Neutrophil (primary cell): ENCODE measurements around the gene COL18A1.

Experiments used
- H3K27ac ChIP-seq: fragments of 200-600 bp; sonication (generic); 2 replicates; pipeline ENCODE4 v1.5.1; 2016; ENCODE audit warnings: mild to moderate bottlenecking, moderate library complexity
- H3K27me3 ChIP-seq: fragments of 200-600 bp; sonication (generic); 2 replicates; pipeline ENCODE4 v1.6.0; 2016; ENCODE audit warnings: mild to moderate bottlenecking
- H3K36me3 ChIP-seq: fragments of 200-600 bp; sonication (generic); 2 replicates; pipeline ENCODE4 v1.5.1; 2017
- H3K4me1 ChIP-seq, 2 experiments: fragments of 200-600 bp in 1 of 2; sonication (generic) in 1 of 2; 1 replicate in 1 of 2; 2 replicates in 1 of 2; pipeline versions ENCODE4 v1.5.1 to v1.6.1; 2013 to 2016; ENCODE audit warnings: low read depth in 1 of 2, low read length in 1 of 2, mild to moderate bottlenecking in 1 of 2, moderate library complexity in 1 of 2; ENCODE audit not compliant: control insufficient read depth in 1 of 2, insufficient read depth in 1 of 2
- H3K4me3 ChIP-seq, 2 experiments: fragments of 200-600 bp in 1 of 2; sonication (generic) in 1 of 2; 1 replicate in 1 of 2; 2 replicates in 1 of 2; pipeline ENCODE4 v1.5.1; 2013 to 2016; ENCODE audit warnings: low read depth in 1 of 2, low read length in 1 of 2, mild to moderate bottlenecking in 1 of 2, moderate library complexity in 1 of 2
- H3K9me3 ChIP-seq: fragments of 200-600 bp; sonication (generic); 2 replicates; pipeline ENCODE4 v1.5.1; 2016
- TF ChIP-seq, protein P1 (sequence below): fragments of 200-600 bp; sonication (generic); IDR thresholded peaks from 2 replicates; pipeline ENCODE4 v1.5.1; 2016; ENCODE audit warnings: antibody characterized with exemption

Gene COL18A1

DNA sequence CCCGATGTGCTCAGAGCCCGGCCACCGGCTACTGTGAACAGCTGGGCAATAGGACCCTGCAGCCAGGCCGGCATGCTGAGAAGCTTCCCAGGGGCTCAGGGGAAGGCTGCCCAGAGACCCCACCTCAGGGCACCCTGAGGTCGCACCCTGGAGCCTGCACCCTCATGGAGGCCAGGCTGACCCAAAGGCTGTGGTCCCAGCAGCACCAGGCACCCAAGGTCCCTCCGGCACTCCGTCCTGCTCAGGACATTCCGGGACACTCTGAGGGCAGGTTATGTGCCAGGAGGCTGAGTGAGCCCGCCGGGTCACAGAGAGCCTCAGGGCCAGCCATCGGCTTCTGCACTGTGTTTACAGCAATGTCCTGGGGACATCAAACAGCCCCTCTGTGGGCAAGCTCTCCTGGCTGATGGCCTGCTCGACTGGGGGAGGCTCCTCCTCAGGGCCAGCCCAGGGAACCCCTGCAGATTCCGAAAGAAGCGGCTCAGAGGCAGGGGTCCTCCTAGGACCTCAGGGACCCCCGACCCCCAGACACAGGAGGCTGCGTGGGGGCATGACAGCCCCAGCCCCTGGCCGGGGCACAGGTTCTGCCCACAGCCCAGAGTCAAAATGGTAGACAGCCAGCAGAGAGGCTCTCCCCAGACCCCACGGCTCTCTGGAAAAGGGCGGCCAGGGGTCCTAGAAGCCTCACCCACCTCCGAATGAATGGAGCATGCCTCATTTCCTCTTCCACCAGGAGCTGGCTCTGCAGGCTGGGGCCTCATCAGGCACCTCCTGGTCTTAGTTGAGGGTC lies 129.1 kb downstream of the COL18A1 start:
- H3K9me3 ChIP-seq: no peaks in the 10 kb centered on the region
- H3K4me1 ChIP-seq: peaks cover 70 to 81% of the 10 kb centered on the region in 2 experiments
- peak overlapping the region; percentile 68 to 70 for H3K4me3 ChIP-seq
- TF ChIP-seq, protein P1, sequence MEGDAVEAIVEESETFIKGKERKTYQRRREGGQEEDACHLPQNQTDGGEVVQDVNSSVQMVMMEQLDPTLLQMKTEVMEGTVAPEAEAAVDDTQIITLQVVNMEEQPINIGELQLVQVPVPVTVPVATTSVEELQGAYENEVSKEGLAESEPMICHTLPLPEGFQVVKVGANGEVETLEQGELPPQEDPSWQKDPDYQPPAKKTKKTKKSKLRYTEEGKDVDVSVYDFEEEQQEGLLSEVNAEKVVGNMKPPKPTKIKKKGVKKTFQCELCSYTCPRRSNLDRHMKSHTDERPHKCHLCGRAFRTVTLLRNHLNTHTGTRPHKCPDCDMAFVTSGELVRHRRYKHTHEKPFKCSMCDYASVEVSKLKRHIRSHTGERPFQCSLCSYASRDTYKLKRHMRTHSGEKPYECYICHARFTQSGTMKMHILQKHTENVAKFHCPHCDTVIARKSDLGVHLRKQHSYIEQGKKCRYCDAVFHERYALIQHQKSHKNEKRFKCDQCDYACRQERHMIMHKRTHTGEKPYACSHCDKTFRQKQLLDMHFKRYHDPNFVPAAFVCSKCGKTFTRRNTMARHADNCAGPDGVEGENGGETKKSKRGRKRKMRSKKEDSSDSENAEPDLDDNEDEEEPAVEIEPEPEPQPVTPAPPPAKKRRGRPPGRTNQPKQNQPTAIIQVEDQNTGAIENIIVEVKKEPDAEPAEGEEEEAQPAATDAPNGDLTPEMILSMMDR: no peak
- no peaks in the 10 kb centered on the region for H3K27me3 ChIP-seq
- H3K36me3 ChIP-seq: peaks cover 87% of the 10 kb centered on the region
- H3K27ac ChIP-seq: peak overlapping the region; percentile 98

DNA sequence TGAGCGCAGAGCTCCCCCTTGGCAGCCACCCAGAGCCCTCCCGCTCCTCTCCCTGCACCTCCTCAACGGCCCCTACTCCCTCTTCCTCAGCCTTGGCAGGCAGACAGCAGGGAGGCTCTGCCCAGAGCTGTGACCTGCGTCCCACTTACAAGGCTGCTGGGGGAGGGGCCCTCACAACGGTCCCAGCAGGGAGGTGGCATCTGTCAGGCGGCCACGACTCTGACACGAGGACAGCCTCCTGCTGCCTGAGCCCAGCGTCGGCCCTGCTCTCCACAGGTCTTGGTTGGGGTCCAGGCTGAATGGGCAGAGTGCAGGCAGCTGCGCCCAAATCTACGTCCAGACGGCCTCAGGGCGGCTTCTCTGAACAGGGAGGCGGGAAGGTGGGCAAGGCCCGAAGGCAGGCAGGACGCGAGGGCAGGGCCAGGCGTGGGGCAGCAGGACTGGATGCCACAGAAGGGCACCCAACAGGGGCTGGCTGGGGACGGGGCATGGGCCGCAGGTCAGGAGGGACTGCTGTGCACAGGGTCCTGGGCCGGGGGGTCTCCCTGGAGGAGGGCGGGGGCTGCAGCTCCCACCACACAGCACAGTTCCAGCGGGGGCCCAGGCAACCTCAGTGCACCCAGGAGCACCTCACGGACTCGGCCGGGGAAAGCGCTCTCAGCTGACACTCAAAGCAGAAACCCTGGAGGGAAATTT lies 129.8 kb downstream of the COL18A1 start:
- H3K9me3 ChIP-seq: no peaks in the 10 kb centered on the region
- H3K4me3 ChIP-seq: peak overlapping the region; percentile 68 to 70
- H3K36me3 ChIP-seq: peaks cover 87% of the 10 kb centered on the region
- H3K4me1 ChIP-seq: peaks cover 77 to 83% of the 10 kb centered on the region in 2 experiments
- H3K27ac ChIP-seq: peak overlapping the region; percentile 98
- TF ChIP-seq, protein P1: no peak
- H3K27me3 ChIP-seq: no peaks in the 10 kb centered on the region

DNA sequence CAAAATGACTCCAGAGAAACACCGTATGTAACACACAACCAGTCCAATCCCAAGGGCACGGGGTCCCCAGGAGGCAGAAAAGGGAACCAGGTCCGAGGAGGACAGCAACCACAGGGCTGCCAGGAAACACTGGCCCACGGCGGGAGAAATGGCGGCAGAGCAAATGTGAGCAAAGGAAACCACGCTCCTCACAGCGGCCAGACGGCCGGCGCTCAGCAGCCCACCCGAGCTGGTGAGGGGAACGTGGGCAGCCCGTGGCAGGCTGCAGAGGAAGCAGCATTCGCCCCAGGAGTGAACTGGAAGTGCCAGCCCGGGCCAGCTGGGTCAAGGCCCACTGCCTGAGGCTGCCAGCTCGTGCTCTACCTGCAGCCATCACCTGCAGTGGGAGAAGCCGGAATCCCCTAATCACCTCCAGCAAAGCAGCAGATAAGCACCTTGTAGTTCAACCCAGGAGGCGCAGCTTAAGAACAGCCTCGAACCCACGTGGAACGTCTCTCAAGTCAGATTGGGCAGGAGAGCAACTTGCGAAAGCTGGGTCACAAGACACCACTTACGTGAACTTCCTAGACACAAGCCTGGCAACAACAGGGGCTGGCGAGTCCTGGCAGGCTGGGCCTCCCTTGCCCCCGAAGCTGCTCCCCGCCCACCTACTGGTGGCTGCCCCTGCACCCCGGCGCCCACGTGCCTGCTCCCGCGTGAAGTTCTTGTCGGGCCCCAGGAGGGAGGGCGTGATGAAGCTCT lies 130.5 kb downstream of the COL18A1 start:
- peaks cover 84 to 91% of the 10 kb centered on the region in 2 experiments for H3K4me1 ChIP-seq
- peaks cover 84% of the 10 kb centered on the region for H3K36me3 ChIP-seq
- peak overlapping the region; percentile 98 for H3K27ac ChIP-seq
- peak overlapping the region; percentile 68 to 70 for H3K4me3 ChIP-seq
- H3K9me3 ChIP-seq: no peaks in the 10 kb centered on the region
- TF ChIP-seq, protein P1: peak; percentile 31
- H3K27me3 ChIP-seq: no peaks in the 10 kb centered on the region

DNA sequence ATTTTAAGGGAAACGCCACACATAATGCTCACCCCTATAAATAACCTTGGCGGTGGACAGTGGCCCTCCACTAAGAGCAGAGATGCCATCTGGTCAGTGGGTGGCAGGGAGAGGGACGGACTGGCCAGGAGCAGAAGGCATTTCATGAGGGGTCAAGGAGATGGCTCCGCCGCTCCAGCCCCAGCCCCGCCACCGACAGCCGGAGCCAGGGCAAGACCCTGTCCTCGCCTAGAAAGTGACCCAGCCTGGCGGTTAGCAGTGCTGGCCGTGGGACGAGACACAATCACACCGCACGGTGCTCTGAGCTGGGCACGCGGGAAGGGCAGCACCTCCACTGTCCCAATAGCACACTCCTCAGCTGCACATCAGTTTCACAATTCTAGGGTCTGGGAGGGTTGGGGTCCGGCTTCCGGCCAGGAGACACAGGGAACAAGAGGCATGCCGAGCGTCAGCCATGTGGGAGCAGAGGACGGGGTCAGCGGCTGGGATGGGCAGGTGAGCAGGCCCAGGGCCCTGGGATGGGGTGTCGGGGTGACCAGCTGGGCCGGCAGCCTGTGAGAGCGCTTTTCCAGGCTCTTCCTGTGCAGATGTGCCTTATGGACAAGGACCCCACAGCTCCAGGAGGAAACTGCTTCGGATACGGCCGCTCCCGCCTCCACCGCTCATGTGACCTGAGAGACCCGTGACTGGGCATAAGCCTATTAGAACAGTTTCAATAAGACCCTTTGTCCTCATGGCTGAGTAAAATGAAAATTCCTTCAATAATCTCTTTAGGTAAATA lies 131.5 kb downstream of the COL18A1 start:
- Histone ChIP-seq H3K36me3 (peaks cover 74% of the 10 kb centered on the region), H3K4me1 (peaks cover 94 to 98% of the 10 kb centered on the region in 2 experiments), H3K27me3 (no peaks in the 10 kb centered on the region), H3K4me3 (peak overlapping the region; percentile 16 to 70), H3K9me3 (no peaks in the 10 kb centered on the region), H3K27ac (peak overlapping the region; percentile 98)
- TF ChIP-seq, protein P1: no peak
